HepG2 (cell line): ENCODE measurements around the gene B4GALT2. TPM values are rescaled to one million over a fixed set of nuclear protein-coding genes. Genes with fewer than 3 reads are reported as not detected.

ENCODE experiments used
- ARNT ChIP-seq: fragments of 450-650 bp; IDR thresholded peaks from 2 replicates; pipeline ENCODE4 v1.6.1; 2017
- DBP ChIP-seq: sonication (generic); formaldehyde crosslinking; IDR thresholded peaks from 2 replicates; pipeline ENCODE4 v1.4.0; 2020; ENCODE audit warnings: missing genetic modification reagents; ENCODE audit errors: not compliant biosample characterization
- DMTF1 ChIP-seq: sonication (generic); formaldehyde crosslinking; IDR thresholded peaks from 2 replicates; pipeline ENCODE4 v1.4.0; 2020; ENCODE audit warnings: mild to moderate bottlenecking, missing genetic modification reagents
- E2F2 ChIP-seq: sonication (generic); formaldehyde crosslinking; IDR thresholded peaks from 2 replicates; pipeline ENCODE4 v1.4.0; 2020; ENCODE audit warnings: missing genetic modification reagents, borderline replicate concordance
- FOXJ3 ChIP-seq: sonication (generic); formaldehyde crosslinking; IDR thresholded peaks from 2 replicates; pipeline ENCODE4 v1.4.0; 2020; ENCODE audit warnings: missing genetic modification reagents, mild to moderate bottlenecking, borderline replicate concordance
- HES4 ChIP-seq: sonication (generic); formaldehyde crosslinking; IDR thresholded peaks from 2 replicates; pipeline ENCODE4 v1.9.0; 2021; ENCODE audit warnings: mild to moderate bottlenecking, missing genetic modification reagents, borderline replicate concordance
- KDM1A ChIP-seq: IDR thresholded peaks from 2 replicates; pipeline ENCODE4 v1.6.1; 2016; ENCODE audit warnings: missing compliant biosample characterization
- KDM6A ChIP-seq: IDR thresholded peaks from 2 replicates; pipeline ENCODE4 v1.6.1; 2016; ENCODE audit warnings: low read depth
- MAFK ChIP-seq, 2 experiments: IDR thresholded peaks in 1 of 2; conservative IDR thresholded peaks in 1 of 2; 2 replicates each; pipeline ENCODE4 v1.6.1; 2011; ENCODE audit warnings: improper control_type of control experiment in 2 of 2, low read length in 2 of 2
- NFIB ChIP-seq: sonication (generic); formaldehyde crosslinking; IDR thresholded peaks from 2 replicates; pipeline ENCODE4 v1.9.0; 2021; ENCODE audit warnings: missing genetic modification reagents, mild to moderate bottlenecking, borderline replicate concordance
- PLRG1 ChIP-seq: fragments of 450-650 bp; conservative IDR thresholded peaks from 2 replicates; pipeline ENCODE4 v1.6.1; 2016
- RAD51 ChIP-seq: fragments of 450-650 bp; IDR thresholded peaks from 2 replicates; pipeline ENCODE4 v1.6.1; 2016; ENCODE audit warnings: borderline replicate concordance
- REL ChIP-seq: sonication (generic); formaldehyde crosslinking; conservative IDR thresholded peaks from 2 replicates; pipeline ENCODE4 v1.8.0; 2022; ENCODE audit warnings: mild to moderate bottlenecking, missing genetic modification reagents, moderate library complexity
- SALL1 ChIP-seq: sonication (generic); formaldehyde crosslinking; IDR thresholded peaks from 2 replicates; pipeline ENCODE4 v1.8.0; 2022; ENCODE audit warnings: mild to moderate bottlenecking, missing genetic modification reagents
- SP1 ChIP-seq, 2 experiments: fragments of 450-650 bp in 1 of 2; sonication (generic) in 1 of 2; formaldehyde crosslinking in 1 of 2; IDR thresholded peaks; 2 replicates each; pipeline versions ENCODE4 v1.4.0 to v1.6.1; 2016 to 2020; ENCODE audit warnings: missing genetic modification reagents in 1 of 2
- ZBTB42 ChIP-seq: sonication (generic); formaldehyde crosslinking; IDR thresholded peaks from 2 replicates; pipeline ENCODE4 v1.5.0; 2020; ENCODE audit warnings: mild to moderate bottlenecking, missing genetic modification reagents
- ZNF234 ChIP-seq: sonication (generic); formaldehyde crosslinking; conservative IDR thresholded peaks from 2 replicates; pipeline ENCODE4 v1.5.1; 2020; ENCODE audit warnings: mild to moderate bottlenecking, missing genetic modification reagents
- ZNF598 ChIP-seq: sonication (generic); formaldehyde crosslinking; IDR thresholded peaks from 2 replicates; pipeline ENCODE4 v1.5.1; 2020; ENCODE audit warnings: mild to moderate bottlenecking, missing genetic modification reagents, borderline replicate concordance
- ZNF678 ChIP-seq: sonication (generic); formaldehyde crosslinking; IDR thresholded peaks from 2 replicates; pipeline ENCODE4 v1.4.0; 2020; ENCODE audit warnings: mild to moderate bottlenecking, missing genetic modification reagents
- ZNF687 ChIP-seq: sonication (generic); formaldehyde crosslinking; IDR thresholded peaks from 2 replicates; pipeline ENCODE4 v1.5.1; 2020; ENCODE audit warnings: mild to moderate bottlenecking, missing genetic modification reagents, moderate library complexity
- ZNF747 ChIP-seq: sonication (generic); formaldehyde crosslinking; IDR thresholded peaks from 2 replicates; pipeline ENCODE4 v1.8.1; 2023; ENCODE audit warnings: missing genetic modification reagents, mild to moderate bottlenecking, borderline replicate concordance
- ZNF766 ChIP-seq: sonication (generic); formaldehyde crosslinking; IDR thresholded peaks from 2 replicates; pipeline ENCODE4 v1.5.0; 2020; ENCODE audit warnings: missing genetic modification reagents, borderline replicate concordance
- polyA plus RNA-seq, 8 experiments: library from polyadenylated mRNA; depleted of rRNA in 3 of 8; stranded (reverse) in 7 of 8; unstranded in 1 of 8; fragments of >200 nt; fragmentation: Illumina TruSeq in 4 of 8; extraction: Trizol in 4 of 8; gene quantifications; 2 replicates each; pipeline versions ENCODE4 v1.2.1 to v1.2.3, GENCODE V29; 2011 to 2016; ENCODE audit warnings: low read depth in 4 of 8, missing spikeins in 1 of 8, mixed read lengths in 1 of 8; ENCODE audit not compliant: insufficient read depth in 1 of 8
- total RNA-seq, 5 experiments: library from RNA; depleted of rRNA; stranded (reverse); fragments of >200 nt; fragmentation: Illumina TruSeq; extraction: Trizol; gene quantifications; 2 replicates each; pipeline ENCODE4 v1.2.3, GENCODE V29; 2016; ENCODE audit warnings: low read depth in 1 of 5

B4GALT2 gene
- total and polyA plus RNA-seq, 2 of the 13 experiments (the other 11 are each of a cell fraction or from before 2014, with no cell fraction given), result 41.9 to 78.0 TPM

- TF ChIP-seq DMTF1 (CRISPR knock-in tag), result no peak
- TF ChIP-seq ZNF766, result peak; percentile 6; the same call in 1 of the 2 replicates
- no peak for TF ChIP-seq SP1 (IDR thresholded peaks at IDR 0.05)
- TF ChIP-seq SP1 (CRISPR knock-in tag; IDR thresholded peaks at IDR 0.05), result no peak
- 0 out of 2 replicates have a peak, but pooled peaks have one; percentile 2 for TF ChIP-seq REL (CRISPR knock-in tag)
- no peak for TF ChIP-seq DBP (CRISPR knock-in tag)
- TF ChIP-seq ARNT, result no peak
- no peak for TF ChIP-seq KDM1A (CRISPR knock-in tag)
- 0 out of 2 replicates have a peak, but pooled peaks have one; percentile 53 for TF ChIP-seq ZBTB42 (CRISPR knock-in tag)
- no peak for TF ChIP-seq MAFK (conservative IDR thresholded peaks at IDR 0.05 in 1 of 2, IDR thresholded peaks at IDR 0.05 in 1 of 2; ENCODE audit: low read length in 2 of 2)
- TF ChIP-seq FOXJ3 (CRISPR knock-in tag), result no peak
- no peak for TF ChIP-seq PLRG1
- no peak for TF ChIP-seq ZNF678 (CRISPR knock-in tag)
- TF ChIP-seq RAD51, result no peak
- no peak for TF ChIP-seq NFIB (CRISPR knock-in tag)
- no peak for TF ChIP-seq ZNF598 (CRISPR knock-in tag)
- no peak for TF ChIP-seq E2F2 (CRISPR knock-in tag)
- TF ChIP-seq ZNF687 (CRISPR knock-in tag), result no peak
- TF ChIP-seq ZNF234, result no peak
- TF ChIP-seq SALL1 (CRISPR knock-in tag), result no peak
- TF ChIP-seq HES4 (CRISPR knock-in tag), result 0 out of 2 replicates have a peak, but pooled peaks have one; percentile 18
- no peak for TF ChIP-seq KDM6A
- no peak for TF ChIP-seq ZNF747
Measured at GRCh38 chr1:43975249-43975961, 3.6 kb upstream of the B4GALT2 start (continued).
